HG03521 (cell line): ENCODE results near the gene GON7.
"Not testable (repeated sequence)": the region's sequence is repeated elsewhere in the genome, so short reads cannot be mapped to it uniquely, and the experiment has no call there.

ENCODE experiments used
- ATAC-seq: cut with Tn5 transposase; IDR thresholded peaks from one replicate; pipeline ENCODE4 v1.9.1; 2021; ENCODE audit warnings: mild to moderate bottlenecking, moderate library complexity; ENCODE audit not compliant: unreplicated experiment

GON7 gene

DNA sequence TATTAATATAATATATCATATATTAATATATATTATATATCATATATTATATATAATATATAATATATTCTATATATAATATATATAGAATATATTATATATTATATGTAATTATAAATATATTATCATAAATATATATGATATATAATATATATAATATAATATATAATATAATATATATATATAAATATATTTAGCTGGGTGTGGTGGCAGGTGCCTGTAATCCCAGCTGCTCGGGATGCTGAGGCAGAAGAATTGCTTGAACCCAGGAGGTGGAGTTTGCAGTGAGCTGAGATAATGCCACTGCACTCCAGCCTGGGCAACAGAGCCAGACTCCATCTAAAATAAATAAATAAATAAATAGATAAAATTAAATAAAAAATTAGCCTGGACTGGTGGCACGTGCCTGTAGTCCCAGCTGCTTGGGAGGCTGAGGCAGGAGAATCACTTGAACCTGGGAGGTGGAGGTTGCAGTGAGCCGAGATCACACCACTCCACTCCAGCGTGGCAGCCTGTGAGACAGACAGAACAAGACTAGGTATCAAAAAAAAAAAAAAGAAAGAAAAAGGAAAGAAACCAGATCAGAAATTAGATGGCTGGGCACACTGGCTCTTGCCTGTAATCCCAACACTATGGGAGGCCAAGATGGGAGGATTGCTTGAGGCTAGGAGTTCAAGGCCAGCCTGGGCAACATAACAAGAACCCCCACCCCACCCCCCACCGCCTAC is 47.1 kb downstream of the GON7 start:
- not testable (repeated sequence) for ATAC-seq

GRCh38 chr14:93158349-93158748 is 48.5 kb downstream of the GON7 start:
- ATAC-seq, result not testable (repeated sequence)

DNA sequence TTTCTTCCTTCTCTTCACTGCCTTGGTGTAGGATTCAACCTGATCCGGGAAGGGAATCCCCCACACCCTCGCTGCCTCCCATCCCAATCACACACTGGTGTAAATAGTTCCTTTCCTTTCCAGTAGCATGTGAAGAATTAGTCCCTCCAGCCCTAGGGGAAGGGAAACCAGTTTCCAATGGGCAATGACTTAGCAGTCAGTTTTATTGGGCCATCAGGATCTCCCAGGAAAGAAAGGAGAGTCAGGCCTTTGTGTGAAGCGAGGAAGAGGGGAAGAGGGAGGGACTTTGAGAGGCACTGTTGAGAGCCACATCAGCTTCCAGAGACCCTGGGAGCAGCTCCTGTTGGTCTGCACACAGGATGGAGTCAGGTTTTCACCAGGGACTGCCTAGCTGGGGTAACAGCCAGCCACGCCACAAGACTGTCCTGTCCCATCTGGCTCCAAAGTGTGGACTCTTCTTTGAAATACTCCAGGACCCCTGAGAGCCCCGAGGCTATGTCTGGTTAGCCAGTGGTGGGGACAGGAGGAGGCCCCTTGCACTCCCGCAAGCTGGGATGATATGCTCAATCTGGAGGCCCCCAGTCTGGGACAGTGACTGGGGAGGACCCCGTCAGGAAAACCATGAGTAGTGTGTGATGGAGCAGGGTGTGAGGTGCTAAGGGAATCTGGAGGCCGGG is 50.0 kb downstream of the GON7 start:
- ATAC-seq, result no peak

DNA sequence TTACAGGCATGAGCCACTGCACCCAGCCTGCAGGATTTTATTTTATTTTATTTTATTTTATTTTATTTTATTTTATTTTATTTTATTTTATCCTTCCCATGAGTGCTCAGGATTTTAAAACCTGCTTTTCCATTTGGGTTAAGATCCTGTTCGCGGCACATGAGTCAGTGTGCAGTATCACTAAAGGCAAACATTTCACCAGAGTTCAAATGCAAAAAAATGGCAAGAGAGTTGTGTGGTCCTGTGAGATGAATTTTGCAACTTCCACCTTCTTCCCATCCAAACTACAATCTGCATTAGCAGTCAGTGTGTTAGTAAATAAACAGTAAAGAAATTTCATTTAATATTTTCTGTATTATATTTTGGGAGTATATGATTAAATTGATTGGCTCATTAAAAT is 51.2 kb downstream of the GON7 start:
- no peak for ATAC-seq

DNA sequence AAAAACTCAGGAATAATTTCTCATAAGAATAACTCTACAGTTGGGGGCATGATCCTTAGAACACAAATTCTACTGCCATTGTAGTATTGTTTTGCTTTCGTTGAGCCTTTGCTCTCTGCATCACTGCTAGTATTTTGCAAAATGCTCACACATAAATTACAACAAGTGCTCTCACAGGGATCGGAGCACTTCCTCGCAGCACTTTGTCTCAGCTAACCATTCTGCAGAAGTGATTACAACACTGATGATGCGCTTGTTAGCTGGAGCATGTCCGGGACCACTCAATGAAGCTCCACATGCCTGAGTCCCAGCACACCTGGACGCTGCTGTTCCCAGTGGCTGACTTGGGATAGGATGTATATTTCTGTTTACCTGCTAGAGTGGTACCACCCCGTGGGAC is 53.7 kb downstream of the GON7 start:
- ATAC-seq, result no peak
